Hematopoietic multipotent progenitor cell treated with erythropoietin and hydrocortisone succinate and interleukin-3 and kit ligand, for 8 days (in vitro differentiated cells): ENCODE measurements around the gene OPRL1.

Experiments
- DNase-seq: peaks from one replicate; pipeline ENCODE4 v3.0.0-alpha.2; 2015

The OPRL1 gene

GRCh38 chr20:64080013-64080812 lies at the start of gene OPRL1:
OPRL1 (plus strand) TSS chr20:64080082; CDS start chr20:64092721, 12,639 bp downstream.
- no peak for DNase-seq

GRCh38 chr20:64030371-64031134 lies 49.3 kb upstream of the OPRL1 start:
- no peak for DNase-seq

- no peak for DNase-seq
Measured at GRCh38 chr20:64031822-64032314, 48.0 kb upstream of the OPRL1 start.

GRCh38 chr20:64032706-64033624 lies 46.9 kb upstream of the OPRL1 start:
- no peak for DNase-seq

GRCh38 chr20:64033981-64034493 lies 45.8 kb upstream of the OPRL1 start:
- no peak for DNase-seq

GRCh38 chr20:64035066-64035932 lies 44.6 kb upstream of the OPRL1 start:
- no peak for DNase-seq

GRCh38 chr20:64035933-64036345 lies 43.9 kb upstream of the OPRL1 start, which contains the start of gene C20orf204:
C20orf204 (plus strand) TSS chr20:64036182; CDS start chr20:64036324, 142 bp downstream.
- no peak for DNase-seq

GRCh38 chr20:64036346-64037198 lies 43.3 kb upstream of the OPRL1 start:
- no peak for DNase-seq

GRCh38 chr20:64037199-64037497 lies 42.7 kb upstream of the OPRL1 start:
- no peak for DNase-seq

- DNase-seq, result peak; percentile 9
Measured at GRCh38 chr20:64037498-64038213, 42.2 kb upstream of the OPRL1 start.

- no peak for DNase-seq
Measured at GRCh38 chr20:64038224-64038564, 41.7 kb upstream of the OPRL1 start.

- DNase-seq, result peak; percentile 63
Measured at GRCh38 chr20:64038565-64039292, 41.2 kb upstream of the OPRL1 start.

- no peak for DNase-seq
Measured at GRCh38 chr20:64039293-64040160, 40.4 kb upstream of the OPRL1 start.

- no peak for DNase-seq
Measured at GRCh38 chr20:64040231-64041039, 39.4 kb upstream of the OPRL1 start.

GRCh38 chr20:64041040-64041780 lies 38.7 kb upstream of the OPRL1 start:
- DNase-seq, result no peak

GRCh38 chr20:64041781-64042053 lies 38.2 kb upstream of the OPRL1 start:
- DNase-seq, result no peak
